Limb (tissue), 2 donors: ENCODE measurements around the gene SPOCK2.

ENCODE experiments used
- DNase-seq, 2 donors: peaks; one replicate each; pipeline ENCODE4 v3.0.0-alpha.2; 2016; ENCODE audit errors: extremely low spot score in 2 of 2

The SPOCK2 gene

DNA sequence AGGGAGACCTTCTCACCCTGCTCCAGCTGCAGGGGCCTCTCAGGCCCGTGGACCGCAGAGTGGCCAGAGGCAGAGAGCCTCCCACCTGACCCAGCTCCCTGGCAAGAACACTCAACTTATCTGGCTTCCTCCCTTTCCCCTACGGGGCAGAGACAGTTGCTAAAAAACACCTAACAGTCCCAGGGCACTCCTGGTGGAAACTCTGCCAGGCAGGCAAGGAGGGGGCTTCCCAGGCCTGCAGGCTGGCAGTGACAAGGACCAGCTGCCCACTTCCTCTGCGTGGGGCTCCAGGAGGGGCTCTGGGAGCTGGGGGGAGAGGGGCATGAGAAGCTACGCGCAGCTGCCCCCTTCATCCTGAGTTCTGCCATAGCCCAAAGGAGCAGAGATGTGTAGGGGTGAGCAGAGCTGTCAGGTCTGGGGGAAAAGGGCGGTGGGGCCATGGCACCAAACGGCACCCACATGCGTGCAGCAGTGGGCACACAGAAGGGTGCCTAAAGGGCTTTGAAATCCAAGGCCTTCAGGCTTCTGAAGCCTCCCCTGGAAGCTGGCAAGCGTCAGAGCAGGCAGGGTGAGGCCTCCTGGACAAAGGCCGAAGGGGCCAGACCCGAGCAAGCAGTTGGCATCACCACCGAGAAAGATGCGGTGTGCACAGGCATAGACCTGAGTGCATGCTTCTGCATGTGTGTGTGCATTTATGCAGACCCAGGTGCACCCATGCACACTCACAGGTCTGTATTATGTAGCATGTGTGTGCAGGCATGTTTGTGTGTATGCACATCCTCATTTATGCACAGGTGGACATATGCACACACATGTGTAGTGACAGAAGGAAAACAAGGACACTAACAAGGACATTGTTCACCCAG, 14.4 kb downstream of the SPOCK2 start:
- DNase-seq, result no peak

DNA sequence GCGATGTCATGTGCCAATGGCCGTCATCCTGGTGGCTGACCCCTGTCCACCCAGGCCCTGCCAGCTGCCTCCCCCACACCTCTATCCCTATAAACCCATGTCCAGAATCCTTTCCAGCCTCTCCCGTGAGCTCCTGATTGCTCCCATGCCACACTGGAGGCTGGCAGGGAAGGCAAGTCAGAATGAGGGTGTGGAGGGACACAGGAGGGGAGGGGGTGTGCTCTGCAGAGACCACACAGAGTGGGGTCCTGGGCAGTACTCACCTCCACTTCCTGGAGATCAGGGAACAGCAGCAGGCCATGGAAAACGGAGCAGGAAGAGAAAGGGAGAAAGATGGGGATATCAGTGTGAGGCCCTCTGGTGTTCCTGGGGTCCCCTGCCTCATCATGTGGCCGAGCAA, 15.7 kb downstream of the SPOCK2 start:
- DNase-seq, result no peak

DNA sequence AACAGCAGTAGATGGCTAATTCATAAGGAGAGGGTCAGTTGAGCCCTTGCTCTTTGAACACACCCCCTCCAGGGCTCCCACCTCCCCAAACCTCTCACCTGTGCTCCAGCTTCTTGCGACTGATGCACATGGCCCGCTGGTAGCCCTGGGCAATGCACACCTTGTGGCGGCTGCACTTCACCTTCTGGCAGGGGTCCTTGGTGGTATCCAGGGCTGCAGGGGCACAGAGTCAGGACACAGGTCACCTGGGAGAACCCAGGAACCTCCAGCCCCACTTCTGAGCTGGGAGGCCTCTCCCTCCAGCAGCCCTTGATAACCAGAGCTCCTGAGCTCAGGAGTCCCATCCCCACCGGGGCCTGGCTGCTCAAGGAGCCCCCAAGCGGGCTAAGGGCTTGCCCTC, 16.3 kb downstream of the SPOCK2 start:
- no peak for DNase-seq

GRCh38 chr10:72069751-72070526, 18.4 kb downstream of the SPOCK2 start:
- DNase-seq, result no peak

DNA sequence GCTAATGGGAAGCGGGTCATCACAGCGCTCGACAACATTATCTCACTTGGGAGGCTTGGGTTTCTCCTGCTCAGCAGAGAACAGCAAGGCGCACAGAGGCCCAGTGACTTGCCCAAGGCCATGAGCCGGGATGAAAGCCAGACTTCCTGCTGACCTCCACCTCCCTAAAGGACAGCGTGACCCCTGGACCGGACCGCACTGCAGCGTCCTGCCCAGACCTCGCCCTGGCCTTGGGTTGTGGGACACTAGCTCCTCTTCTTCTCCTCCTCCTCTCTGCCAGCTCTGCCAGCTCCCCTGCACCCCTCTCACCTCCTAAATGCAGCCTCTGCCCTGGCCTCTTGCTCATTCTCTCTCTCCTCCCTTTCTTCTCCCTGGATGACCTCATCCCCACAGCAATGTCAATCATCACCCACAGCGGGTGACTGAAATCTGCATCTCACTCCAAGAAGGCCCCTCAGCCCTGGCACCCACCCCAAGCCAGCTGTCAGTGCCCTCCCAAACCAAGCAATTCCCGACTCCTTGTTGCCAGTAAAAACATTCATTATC, 19.4 kb downstream of the SPOCK2 start:
- no peak for DNase-seq

DNA sequence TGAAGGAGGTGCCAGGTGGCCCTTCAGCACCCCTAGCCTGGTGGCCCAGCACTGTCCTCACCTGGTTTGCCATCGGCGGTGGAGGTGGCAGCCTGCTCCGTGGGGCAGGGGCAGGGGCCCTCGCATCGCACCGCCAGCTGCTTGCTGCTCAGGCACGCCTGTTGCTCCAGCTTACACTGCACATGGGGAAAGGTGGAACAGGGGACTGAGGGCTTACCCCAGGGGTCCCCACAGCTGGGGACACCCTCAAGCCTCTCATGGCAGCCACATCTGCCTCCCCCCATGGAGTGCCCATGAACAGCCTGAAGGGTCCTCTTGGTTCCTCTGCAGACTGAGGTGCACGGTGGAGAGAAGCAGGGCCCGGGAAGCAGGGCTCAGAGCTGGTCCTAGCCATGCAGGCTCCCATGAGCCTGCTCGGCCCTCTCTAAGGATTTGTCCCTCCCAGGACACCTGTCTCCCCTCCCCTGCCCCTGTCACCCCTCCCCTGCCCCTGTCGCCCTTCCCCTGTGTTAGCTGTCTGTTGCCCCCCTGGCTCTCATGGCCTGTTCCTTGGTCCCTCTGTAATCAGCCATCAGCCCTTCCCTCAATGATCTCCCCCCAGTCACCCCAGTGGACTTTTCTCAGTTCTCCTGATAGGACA, 20.1 kb downstream of the SPOCK2 start:
- no peak for DNase-seq

- no peak for DNase-seq
Measured at GRCh38 chr10:72067463-72068125, 20.8 kb downstream of the SPOCK2 start.

DNA sequence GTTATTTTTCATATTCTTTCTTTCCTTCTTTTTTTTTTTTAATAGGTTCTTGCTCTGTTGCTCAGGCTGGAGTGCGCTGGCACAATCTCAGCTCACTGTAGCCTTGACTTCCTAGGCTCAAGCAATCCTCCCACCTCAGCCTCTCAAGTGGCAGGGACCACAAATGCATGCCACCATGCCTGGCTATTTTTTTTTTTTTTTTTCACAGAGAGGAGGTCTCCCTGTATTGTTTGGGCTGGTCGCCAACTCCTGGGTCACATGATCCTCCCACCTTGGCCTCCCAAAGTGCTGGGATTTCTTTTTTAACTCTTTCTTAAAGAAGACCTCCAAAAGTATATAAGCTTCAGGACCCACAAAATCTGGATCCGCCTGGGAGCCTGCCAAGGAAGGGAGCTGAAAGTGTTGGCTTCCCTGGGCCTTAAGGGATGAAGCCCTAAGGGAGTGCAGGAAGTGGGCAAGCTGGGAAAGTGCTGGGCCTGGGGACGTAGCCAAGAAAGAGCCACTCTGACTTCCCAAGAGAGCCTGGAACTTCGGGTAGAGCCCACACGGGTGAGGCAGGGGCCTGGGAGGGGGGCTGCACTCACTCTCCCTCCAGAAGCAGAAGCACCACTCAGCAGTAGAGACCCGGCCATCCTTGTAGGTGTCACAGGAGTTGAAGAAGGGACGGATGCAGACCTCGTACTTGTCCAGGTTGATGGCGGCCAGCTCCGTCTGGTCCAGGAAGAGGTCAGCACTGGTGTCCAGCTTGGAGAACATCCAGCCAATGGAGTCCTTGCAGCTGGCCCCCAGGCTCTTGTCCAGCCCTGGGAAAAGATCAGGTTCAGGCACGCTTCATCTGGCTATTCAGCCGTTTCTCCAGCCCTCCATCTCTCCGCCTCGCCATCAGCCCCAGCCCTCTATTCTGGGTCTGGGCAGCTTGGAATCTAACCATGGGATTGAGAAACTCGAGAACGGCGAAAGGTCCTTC, 21.8 kb downstream of the SPOCK2 start:
- no peak for DNase-seq

- no peak for DNase-seq
Measured at GRCh38 chr10:72065439-72066025, 22.8 kb downstream of the SPOCK2 start.

- no peak for DNase-seq
Measured at GRCh38 chr10:72063703-72064391, 24.5 kb downstream of the SPOCK2 start.

DNA sequence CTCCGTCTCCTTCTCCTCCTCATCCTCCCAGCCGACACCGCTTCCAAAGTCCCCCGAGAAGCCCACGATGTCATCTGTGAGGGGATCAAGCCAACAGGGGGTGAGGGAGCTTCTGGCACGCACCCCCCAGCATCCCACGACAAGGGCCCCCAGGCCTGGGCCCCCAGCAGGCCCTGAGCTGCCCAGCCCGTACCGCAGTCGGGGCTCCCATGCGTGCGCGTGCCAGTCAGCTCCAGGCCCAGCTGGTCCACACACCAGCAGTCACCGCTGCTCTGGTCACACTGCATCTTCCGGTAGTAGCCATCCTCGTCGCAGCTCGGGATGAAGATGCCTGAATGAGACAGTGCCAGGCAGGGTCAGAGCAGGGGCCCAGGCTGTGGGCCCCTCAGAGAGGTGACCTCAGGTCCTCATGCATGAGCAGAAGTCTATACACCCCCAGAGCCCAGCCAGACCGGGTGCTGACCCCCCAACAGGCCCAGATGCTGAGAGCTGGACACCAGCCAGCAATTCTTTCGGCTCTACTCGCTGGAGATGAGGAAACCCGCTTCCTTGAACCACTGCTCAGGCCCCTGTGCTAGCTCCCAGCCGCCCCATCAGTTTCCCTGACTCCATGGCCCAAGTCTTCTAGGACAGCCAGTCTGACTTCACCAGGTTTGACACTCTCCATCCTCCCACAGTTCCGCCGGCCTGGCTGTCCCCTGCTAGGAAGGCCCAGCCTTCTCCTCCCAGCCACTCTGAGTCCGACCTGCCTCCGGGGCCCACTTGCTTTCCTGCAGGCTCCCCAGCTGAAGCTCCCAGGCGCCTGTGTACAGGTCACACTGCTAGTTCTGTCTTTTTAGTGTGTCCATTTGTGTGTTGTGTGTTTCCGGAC, 25.3 kb downstream of the SPOCK2 start:
- no peak for DNase-seq

DNA sequence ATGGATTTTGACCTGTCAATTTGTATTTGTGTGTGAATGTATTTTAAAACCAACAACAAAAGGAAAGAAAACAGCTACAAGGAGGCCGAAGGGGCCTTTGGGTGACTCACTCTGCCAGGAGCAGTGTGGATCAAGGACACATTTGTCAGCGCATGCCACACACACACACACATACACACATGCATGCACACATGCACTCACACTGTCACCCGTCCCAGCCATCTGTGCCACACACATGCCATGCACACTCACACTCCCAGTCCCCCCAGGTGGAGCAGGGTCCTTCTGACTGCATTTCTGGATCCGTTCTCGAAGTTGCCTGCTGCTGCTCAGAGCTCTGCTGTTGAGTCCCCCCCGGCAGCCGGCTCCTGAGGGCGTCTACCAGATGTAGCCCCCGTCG, 26.0 kb downstream of the SPOCK2 start:
- DNase-seq, result no peak

DNA sequence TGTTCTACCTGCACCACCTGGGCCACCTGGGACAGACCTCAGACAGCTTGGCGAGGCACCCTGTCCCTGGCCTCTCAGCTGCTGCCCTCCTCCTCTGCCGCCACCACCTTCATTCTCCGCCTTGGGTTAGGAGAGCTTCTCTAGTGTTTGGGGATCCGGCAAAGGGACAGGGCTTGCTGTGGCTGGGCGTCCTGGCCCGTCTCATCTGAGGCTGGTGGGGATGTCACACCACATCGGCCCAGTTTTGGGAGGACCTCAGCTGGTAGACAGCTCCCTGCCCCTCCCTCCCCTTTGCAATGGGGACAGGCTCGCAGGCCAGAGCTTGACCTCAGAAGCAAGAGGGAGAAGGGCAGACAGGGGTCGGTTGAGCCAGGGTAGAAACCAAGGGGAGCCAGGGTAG, 26.4 kb downstream of the SPOCK2 start:
- no peak for DNase-seq

- DNase-seq, result no peak
Measured at GRCh38 chr10:72061491-72061890, 26.9 kb downstream of the SPOCK2 start.

DNA sequence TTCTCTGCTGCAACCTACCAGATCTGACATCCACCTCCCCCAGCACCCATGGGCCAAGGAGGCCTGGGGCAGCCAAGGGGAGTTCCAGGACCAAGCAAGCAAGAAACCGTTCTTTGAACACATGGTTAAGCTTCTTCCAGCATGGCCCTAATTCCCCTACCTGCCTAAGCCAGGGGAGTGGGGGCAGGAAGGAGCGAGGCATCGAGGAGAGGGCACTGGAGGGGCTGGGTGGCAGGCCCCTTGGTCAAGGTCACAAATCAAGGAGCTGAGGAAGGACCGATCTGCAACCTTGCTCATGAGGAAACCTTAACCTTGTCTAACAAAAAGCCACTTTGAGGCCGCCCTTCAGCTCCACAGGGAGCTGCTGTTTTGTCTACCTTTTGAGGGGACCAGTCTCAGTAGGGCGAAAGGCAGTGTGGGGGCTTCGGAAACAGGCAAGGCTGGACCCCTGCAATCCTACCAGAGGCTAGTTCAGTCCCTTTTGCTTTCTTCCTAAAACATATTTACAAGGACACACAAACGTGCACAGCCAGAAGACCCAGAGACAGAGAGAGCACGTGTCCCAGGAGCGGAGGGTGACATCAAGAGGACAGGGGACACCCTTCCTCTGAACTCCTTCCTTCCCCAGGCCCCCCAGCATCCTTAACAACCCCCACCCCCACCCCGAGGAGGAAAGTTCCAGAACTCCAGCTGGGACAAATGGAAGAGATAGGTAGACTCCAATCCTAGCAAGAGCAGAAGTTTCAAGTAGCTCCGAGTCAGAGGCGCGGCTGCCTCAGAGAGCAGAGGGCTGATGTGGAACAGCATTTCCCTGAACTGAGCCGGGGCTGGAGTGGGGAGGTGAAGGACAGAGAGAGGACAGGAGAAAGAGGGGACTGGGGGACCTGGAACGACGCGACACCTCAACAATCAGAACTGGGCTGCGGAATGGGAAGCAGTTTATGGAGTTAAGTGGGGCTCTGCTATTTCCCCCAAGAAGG, 28.2 kb downstream of the SPOCK2 start:
- DNase-seq, result no peak

DNA sequence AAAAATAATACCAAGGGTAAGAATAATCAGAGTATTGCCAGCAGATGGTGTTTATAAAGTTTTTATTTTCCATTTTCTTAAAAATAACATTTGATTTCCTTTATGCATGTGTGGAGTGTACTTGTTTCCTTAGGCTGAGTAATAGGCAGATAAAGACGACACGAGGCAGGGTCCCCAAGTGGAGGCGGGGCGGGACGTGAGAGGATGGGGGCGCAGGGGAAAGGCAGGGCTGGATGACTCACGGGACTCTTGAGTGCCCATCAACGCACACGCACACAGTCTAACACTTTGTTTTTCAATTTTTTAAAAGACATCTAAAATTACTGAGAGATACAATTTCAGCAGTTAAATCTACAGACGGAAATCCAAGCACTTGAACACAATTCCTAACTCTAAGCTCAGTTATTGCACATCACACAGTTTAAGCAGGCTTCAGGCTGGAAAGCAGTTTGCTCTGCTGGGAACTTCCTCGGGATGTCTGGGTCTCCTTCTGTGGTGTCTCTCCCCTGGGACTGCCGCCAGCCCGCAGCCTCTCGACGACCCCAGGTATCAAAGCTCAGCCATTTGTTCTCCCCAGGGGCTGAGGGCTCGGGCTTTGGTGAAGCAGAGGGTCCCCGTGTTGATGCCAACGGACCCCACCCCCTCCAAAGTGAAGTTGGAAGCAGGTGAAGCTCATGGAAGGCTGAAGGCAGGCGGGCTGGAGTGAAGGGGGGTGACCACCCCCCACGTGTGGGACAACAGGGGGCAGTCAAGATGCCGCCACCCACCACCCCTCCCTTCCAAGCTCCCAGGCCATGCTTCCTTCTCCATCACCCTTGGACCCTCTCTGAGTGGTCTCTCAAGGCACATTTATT, 29.1 kb downstream of the SPOCK2 start:
- DNase-seq, result no peak
